ENCODE data around the gene GRM8. TPM values are rescaled to one million over a fixed set of nuclear protein-coding genes. Genes with fewer than 3 reads are reported as not detected.

The GRM8 gene
- total and polyA plus RNA-seq, 9 of the 15 experiments (the other 6 are each of a cell fraction or from before 2014, with no cell fraction given) = 0.13 TPM; not detected in 7

- TF ChIP-seq YBX1 (IDR thresholded peaks at IDR 0.05) (no peak), RBFOX2 (IDR thresholded peaks at IDR 0.05; ENCODE audit: low read depth, low read length) (no peak), ZNF318 (IDR thresholded peaks at IDR 0.05; ENCODE audit: borderline replicate concordance in 1 of 2, low read depth in 1 of 2) (no peak), MYC (IDR thresholded peaks at IDR 0.05; ENCODE audit: low read depth, low read length) (no peak), MYC (CRISPR knock-in tag; IDR thresholded peaks at IDR 0.05; ENCODE audit: borderline replicate concordance, low read depth) (no peak), U2AF1 (optimal IDR thresholded peaks at IDR 0.05; ENCODE audit: low read depth, low read length) (no peak), NFE2L1 (tag; IDR thresholded peaks at IDR 0.05; ENCODE audit: borderline replicate concordance, low read depth) (no peak), NUFIP1 (IDR thresholded peaks at IDR 0.05; ENCODE audit: partially characterized antibody) (no peak), RAD51 (IDR thresholded peaks at IDR 0.05; ENCODE audit: borderline replicate concordance, low read depth) (no peak), STAT5B (CRISPR knock-in tag; IDR thresholded peaks at IDR 0.05) (no peak), ZNF740 (CRISPR knock-in tag; IDR thresholded peaks at IDR 0.05) (no peak), ZNF740 (tag; IDR thresholded peaks at IDR 0.05) (no peak), ZFP30 (CRISPR knock-in tag; IDR thresholded peaks at IDR 0.05; ENCODE audit: borderline replicate concordance) (no peak)
- WGBS (ENCODE audit: insufficient coverage, low coverage, missing lambda C conversion rate) = 5% methylated on average over 2 of the region's 2 CpGs
These were observed 322.6 kb downstream of the GRM8 start for GRCh38 chr7:126930166-126930565.

More at GRCh38 chr7:126930166-126930565, 322.6 kb downstream of the GRM8 start:
- BruUV-seq (replicated peaks) = no TSS peak
- no peak overlapping the region for H3K9ac ChIP-seq (ENCODE audit: insufficient read depth in 1 of 2, low read depth in 2 of 2, low read length in 2 of 2)
- CTCF ChIA-PET (ENCODE audit: low intra/inter-chr PET ratio) = no interaction called here
- in situ Hi-C loops (cut with MboI) = no loop called here
- H3K36me3 ChIP-seq (ENCODE audit: control insufficient read depth, insufficient read depth, low read length) = no peaks in the 10 kb centered on the region
- H3K4me2 ChIP-seq (ENCODE audit: insufficient read depth, low read length) = no peak overlapping the region
- intact Hi-C loops (cut with micrococcal nuclease) = no loop called here
- no peak overlapping the region for H3K27ac ChIP-seq (ENCODE audit: extremely low read depth, low read depth, low read length)
- POLR2A ChIA-PET = no interaction called here
- no peaks in the 10 kb centered on the region for H4K20me1 ChIP-seq (replicated peaks; ENCODE audit: control insufficient read depth, insufficient read depth, low read length)
- H3K9me3 ChIP-seq (replicated peaks; ENCODE audit: control insufficient read depth, insufficient read depth, low read depth, low read length) = no peaks in the 10 kb centered on the region
- ATAC-seq (no peak), DNase-seq (ENCODE audit: extremely low read depth in 1 of 4, low spot score in 3 of 4) (no peak), FAIRE-seq (no peak)
- H3K4me3 ChIP-seq = no peak overlapping the region
- no peaks in the 10 kb centered on the region for H3K27me3 ChIP-seq (ENCODE audit: control insufficient read depth in 2 of 2, insufficient read depth in 2 of 2, low read length in 2 of 2)
- no peaks in the 10 kb centered on the region for H3K79me2 ChIP-seq (ENCODE audit: control insufficient read depth, insufficient read depth, low read length)
- no peaks in the 10 kb centered on the region for H3K4me1 ChIP-seq (replicated peaks in 1 of 2; ENCODE audit: control insufficient read depth in 2 of 2, insufficient read depth in 2 of 2, low read length in 2 of 2)
- H3K9me1 ChIP-seq (ENCODE audit: control insufficient read depth, insufficient read depth, low read length) = no peaks in the 10 kb centered on the region
- no peak overlapping the region for H2AFZ ChIP-seq (ENCODE audit: low read depth, low read length)

All from K562 (cell line).